ENCODE data around the gene TNS3. TPM values are rescaled to one million over a fixed set of nuclear protein-coding genes. Genes with fewer than 3 reads are reported as not detected.

Gene TNS3
- total and polyA plus RNA-seq, 2 of the 13 experiments (the other 11 are each of a cell fraction or from before 2014, with no cell fraction given) = 52.9 to 55.7 TPM

- no peak for TF ChIP-seq LRRFIP1 (CRISPR knock-in tag; conservative IDR thresholded peaks at IDR 0.05)
- 0 out of 2 replicates have a peak, but pooled peaks have one; percentile 56 for TF ChIP-seq TEF (CRISPR knock-in tag; IDR thresholded peaks at IDR 0.05)
- no peak for TF ChIP-seq SKIL (CRISPR knock-in tag; IDR thresholded peaks at IDR 0.05; ENCODE audit: borderline replicate concordance)
- no peak for TF ChIP-seq SMYD3 (CRISPR knock-in tag; IDR thresholded peaks at IDR 0.05)
- TF ChIP-seq RBM22 (optimal IDR thresholded peaks at IDR 0.05; ENCODE audit: low read length) = peak; percentile 32
- no peak for TF ChIP-seq ZNF670 (CRISPR knock-in tag; IDR thresholded peaks at IDR 0.05; ENCODE audit: borderline replicate concordance)
- TF ChIP-seq THRA (CRISPR knock-in tag; IDR thresholded peaks at IDR 0.05; ENCODE audit: borderline replicate concordance) = peak; percentile 78; the same call in 1 of the 2 replicates
- peak; percentile 66 for TF ChIP-seq SMC3 (IDR thresholded peaks at IDR 0.05; ENCODE audit: low read length)
- TF ChIP-seq ZNF446 (CRISPR knock-in tag; IDR thresholded peaks at IDR 0.05) = no peak
- no peak for TF ChIP-seq XBP1 (CRISPR knock-in tag; IDR thresholded peaks at IDR 0.05)
- TF ChIP-seq SIN3A (IDR thresholded peaks at IDR 0.05; ENCODE audit: borderline replicate concordance, low read depth, low read length) = no peak
- no peak for TF ChIP-seq HNF1B (CRISPR knock-in tag; IDR thresholded peaks at IDR 0.05)
- TF ChIP-seq ETV5 (CRISPR knock-in tag; IDR thresholded peaks at IDR 0.05; ENCODE audit: borderline replicate concordance) = no peak
- TF ChIP-seq TRIM22 (IDR thresholded peaks at IDR 0.05) = no peak
- peak; percentile 40; the same call in 1 of the 2 replicates for TF ChIP-seq SAP130 (CRISPR knock-in tag; IDR thresholded peaks at IDR 0.05; ENCODE audit: low read depth)
- no peak for TF ChIP-seq ZFP1 (CRISPR knock-in tag; IDR thresholded peaks at IDR 0.05)
- no peak for TF ChIP-seq TAF15 (IDR thresholded peaks at IDR 0.05; ENCODE audit: low read depth, low read length, poor library complexity, severe bottlenecking)
- peak in 1 of 2 experiments; percentile 79; a peak in 2 of 4 replicates for TF ChIP-seq NR2F1 (CRISPR knock-in tag; IDR thresholded peaks at IDR 0.05)
- TF ChIP-seq NR3C1 (CRISPR knock-in tag; IDR thresholded peaks at IDR 0.05) = no peak
- 0 out of 2 replicates have a peak, but pooled peaks have one; percentile 23 for TF ChIP-seq SOX5 (CRISPR knock-in tag; IDR thresholded peaks at IDR 0.05; ENCODE audit: borderline replicate concordance)
Observed at GRCh38 chr7:47444376-47445098, 137.4 kb downstream of the TNS3 start (continued).

Data from HepG2 (cell line).